Glutamatergic neuron (in vitro differentiated cells): ENCODE results near the gene ABRAXAS1. TPM values are rescaled to one million over a fixed set of nuclear protein-coding genes. Genes with fewer than 3 reads are reported as not detected.

Experiments
- DNase-seq: peaks from one replicate; pipeline ENCODE4 v3.0.0; 2022
- H3K27ac Mint-ChIP-seq: one replicate; pipeline ENCODE4 v1.8.0; 2020; ENCODE audit warnings: mild to moderate bottlenecking, mixed read lengths, inconsistent platforms; ENCODE audit not compliant: unreplicated experiment
- H3K27me3 Mint-ChIP-seq: one replicate; pipeline ENCODE4 v1.8.0; 2020; ENCODE audit warnings: mild to moderate bottlenecking, moderate library complexity, mixed read lengths, inconsistent platforms; ENCODE audit not compliant: unreplicated experiment
- H3K36me3 Mint-ChIP-seq: one replicate; pipeline ENCODE4 v1.8.0; 2020; ENCODE audit warnings: mild to moderate bottlenecking, mixed read lengths, inconsistent platforms; ENCODE audit not compliant: unreplicated experiment
- H3K4me1 Mint-ChIP-seq: one replicate; pipeline ENCODE4 v1.8.0; 2020; ENCODE audit warnings: mild to moderate bottlenecking, low read depth, mixed read lengths, inconsistent platforms; ENCODE audit not compliant: unreplicated experiment
- H3K4me3 Mint-ChIP-seq: one replicate; pipeline ENCODE4 v1.8.0; 2020; ENCODE audit warnings: mild to moderate bottlenecking, mixed read lengths, inconsistent platforms; ENCODE audit not compliant: unreplicated experiment
- H3K9me3 Mint-ChIP-seq: one replicate; pipeline ENCODE4 v1.8.0; 2020; ENCODE audit warnings: mild to moderate bottlenecking, moderate library complexity, mixed read lengths, inconsistent platforms; ENCODE audit not compliant: unreplicated experiment
- long read RNA-seq: library from polyadenylated mRNA; unstranded; transcript quantifications from one replicate; pipeline ENCODE4 v2.0.0, GENCODE V29; 2020; ENCODE audit not compliant: unreplicated experiment
- total RNA-seq: library from RNA; stranded (reverse); fragmentation: NEBNext Ultra II Directional; extraction: Animal tissue kit (Norgen Biotek cat#: 25700); gene quantifications from one replicate; pipeline ENCODE4 v1.2.1, GENCODE V29; 2021; ENCODE audit not compliant: unreplicated experiment
- TF ChIP-seq, protein P1 (sequence below): fragments of 200-600 bp; sonication (generic); IDR thresholded peaks from one replicate; pipeline ENCODE4 v1.5.0; 2021; ENCODE audit not compliant: partially characterized antibody, unreplicated experiment

ABRAXAS1 gene
- total RNA-seq = 16.0 TPM
- long read RNA-seq, full-length matches to known transcripts = 9 of 18 reads
- long read RNA-seq, partial matches to known transcripts = 0 of 18 reads
- long read RNA-seq, other reads (novel, unspliced or antisense) = 9 of 18 reads

DNA sequence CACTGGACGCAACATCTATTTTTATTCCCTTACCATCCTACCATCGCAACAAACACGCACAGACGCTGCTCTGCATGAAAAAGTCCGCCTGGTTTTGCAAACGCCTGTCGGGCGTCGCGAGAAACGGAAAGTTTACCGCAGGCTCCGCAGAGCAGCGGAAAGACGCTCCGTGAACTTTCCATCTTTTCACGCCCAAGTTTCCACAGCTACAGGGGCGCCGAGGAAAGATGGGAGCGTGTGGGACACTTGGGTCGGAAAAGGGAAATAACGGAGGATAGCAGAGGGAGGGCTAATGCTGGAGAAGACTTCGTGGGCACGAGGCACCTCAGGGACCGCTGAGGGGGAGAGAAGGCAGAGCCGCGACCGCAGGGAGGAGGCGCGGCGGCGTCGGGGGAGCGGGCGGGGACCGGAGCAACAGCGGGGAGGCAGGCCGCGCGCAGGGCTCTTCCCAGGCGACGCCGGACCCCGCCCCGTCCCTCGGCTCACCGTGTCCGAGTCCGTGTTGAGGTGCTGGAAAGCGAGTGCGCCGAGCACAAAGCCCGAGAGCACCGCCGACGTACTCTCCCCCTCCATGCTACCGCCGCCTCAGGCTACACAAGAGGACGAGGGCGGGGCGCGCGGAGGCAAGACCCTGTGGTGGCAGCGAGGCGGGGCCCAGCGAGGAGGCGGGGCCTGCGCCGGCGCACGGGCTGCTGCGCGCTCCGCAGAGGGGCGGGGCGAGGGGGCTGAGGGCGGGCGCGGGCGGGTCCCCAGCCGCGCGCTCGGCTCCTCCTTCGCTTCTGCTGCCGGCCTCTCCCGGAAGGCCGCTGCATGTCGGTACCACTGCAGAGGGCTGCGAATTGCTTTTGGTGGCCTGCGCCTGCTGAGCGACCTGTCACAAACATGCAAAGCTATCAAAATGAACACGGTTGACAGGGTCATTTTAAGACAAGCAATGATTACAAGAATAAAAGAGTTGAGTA is at the start of gene ABRAXAS1:
TSS of gene ABRAXAS1 (minus strand) at position 601 of the 962 bp plus-strand sequence. CDS start at position 573, 28 bp downstream.
- DNase-seq = peak; percentile 97
- Mint-ChIP-seq H3K9me3 (peaks cover 3% of the 10 kb centered on the region), H3K4me3 (peak within 1 kb of the TSS; percentile 100), H3K36me3 (no peaks in the 10 kb centered on the region), H3K27ac (peak within 1 kb of the TSS; percentile 92), H3K27me3 (peaks cover 4% of the 10 kb centered on the region), H3K4me1 (no peaks in the 10 kb centered on the region)
- TF ChIP-seq, protein P1, sequence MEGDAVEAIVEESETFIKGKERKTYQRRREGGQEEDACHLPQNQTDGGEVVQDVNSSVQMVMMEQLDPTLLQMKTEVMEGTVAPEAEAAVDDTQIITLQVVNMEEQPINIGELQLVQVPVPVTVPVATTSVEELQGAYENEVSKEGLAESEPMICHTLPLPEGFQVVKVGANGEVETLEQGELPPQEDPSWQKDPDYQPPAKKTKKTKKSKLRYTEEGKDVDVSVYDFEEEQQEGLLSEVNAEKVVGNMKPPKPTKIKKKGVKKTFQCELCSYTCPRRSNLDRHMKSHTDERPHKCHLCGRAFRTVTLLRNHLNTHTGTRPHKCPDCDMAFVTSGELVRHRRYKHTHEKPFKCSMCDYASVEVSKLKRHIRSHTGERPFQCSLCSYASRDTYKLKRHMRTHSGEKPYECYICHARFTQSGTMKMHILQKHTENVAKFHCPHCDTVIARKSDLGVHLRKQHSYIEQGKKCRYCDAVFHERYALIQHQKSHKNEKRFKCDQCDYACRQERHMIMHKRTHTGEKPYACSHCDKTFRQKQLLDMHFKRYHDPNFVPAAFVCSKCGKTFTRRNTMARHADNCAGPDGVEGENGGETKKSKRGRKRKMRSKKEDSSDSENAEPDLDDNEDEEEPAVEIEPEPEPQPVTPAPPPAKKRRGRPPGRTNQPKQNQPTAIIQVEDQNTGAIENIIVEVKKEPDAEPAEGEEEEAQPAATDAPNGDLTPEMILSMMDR = no peak

DNA sequence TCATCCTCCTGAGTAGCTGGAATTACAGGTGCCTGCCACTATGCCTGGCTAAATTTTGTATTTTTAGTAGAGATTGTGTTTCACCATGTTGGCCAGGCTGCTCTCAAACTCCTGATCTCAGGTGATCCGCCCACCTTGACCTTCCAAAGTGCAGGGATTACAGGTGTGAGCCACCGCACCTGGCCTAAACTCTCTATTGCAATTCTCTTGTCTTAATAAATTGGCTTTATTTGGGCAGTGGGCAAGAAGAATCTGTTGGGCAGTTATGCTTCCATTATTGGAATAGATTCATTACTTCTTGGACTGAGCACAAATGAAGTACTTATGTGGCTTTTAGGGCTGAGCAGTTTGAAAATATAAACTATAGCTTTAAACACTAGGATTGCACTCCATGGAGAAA is 42.8 kb upstream of the ABRAXAS1 start:
- no peak for DNase-seq
- Mint-ChIP-seq H3K9me3 (peaks cover 4% of the 10 kb centered on the region), H3K4me1 (no peaks in the 10 kb centered on the region), H3K27me3 (no peaks in the 10 kb centered on the region), H3K4me3 (no peak overlapping the region), H3K36me3 (no peaks in the 10 kb centered on the region), H3K27ac (no peak overlapping the region)
- TF ChIP-seq, protein P1 = no peak

DNA sequence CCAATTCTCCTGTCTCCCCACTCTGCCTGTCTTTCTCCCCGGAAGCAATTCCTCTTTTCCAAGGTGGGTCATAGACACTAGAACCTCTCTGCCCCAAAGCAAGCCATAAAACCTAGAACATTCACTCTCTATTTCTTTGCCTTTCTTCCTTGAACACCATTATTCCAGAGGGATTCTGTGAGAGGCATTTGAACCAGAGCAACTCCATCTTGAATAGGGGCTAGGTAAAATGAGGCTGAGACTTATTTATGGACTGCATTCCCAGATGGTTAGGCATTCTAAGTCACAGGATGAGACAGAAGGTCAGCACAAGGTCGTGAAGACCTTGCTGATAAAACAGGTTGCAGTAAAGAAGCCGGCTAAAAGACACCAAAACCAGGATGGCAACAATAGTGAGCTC is 37.3 kb upstream of the ABRAXAS1 start:
- no peak overlapping the region for H3K27ac Mint-ChIP-seq
- no peaks in the 10 kb centered on the region for H3K36me3 Mint-ChIP-seq
- H3K27me3 Mint-ChIP-seq = no peaks in the 10 kb centered on the region
- no peak overlapping the region for H3K4me3 Mint-ChIP-seq
- TF ChIP-seq, protein P1 = no peak
- H3K4me1 Mint-ChIP-seq = no peaks in the 10 kb centered on the region
- peaks cover 2% of the 10 kb centered on the region for H3K9me3 Mint-ChIP-seq
- no peak for DNase-seq

DNA sequence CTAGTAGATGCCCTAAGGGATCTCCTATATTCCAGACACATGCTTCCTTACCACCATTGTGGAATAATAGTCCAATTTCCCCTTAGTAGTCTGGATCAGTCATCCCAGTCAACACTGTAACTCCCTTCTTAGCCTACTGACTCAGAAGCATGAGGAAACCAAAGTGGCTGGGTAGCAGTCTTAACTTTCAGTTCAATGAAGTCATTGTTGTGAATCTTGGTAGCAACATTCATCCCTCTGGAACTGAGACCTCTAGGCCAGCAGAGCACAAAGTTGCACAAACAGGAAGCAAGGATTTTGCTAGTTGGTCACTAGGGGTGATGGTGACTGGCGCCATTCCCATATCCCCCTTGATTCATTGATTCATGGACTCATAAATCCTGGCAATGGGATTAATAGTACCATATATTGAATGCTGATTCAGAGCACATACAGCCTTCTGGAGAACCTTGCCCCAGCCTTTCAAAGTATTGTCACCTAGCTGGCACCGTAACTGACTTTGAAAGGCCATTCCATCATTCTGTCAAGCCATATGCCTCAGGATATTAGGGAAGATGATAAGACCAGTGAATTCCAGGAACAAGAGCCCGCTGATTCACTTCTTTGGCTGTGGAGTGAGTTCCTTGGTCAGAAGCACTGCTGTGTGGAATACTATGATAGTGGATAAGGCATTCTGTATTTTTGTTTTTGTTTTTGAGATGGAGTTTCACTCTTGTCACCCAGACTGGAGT is 31.3 kb upstream of the ABRAXAS1 start:
- TF ChIP-seq, protein P1 = no peak
- H3K4me1 Mint-ChIP-seq = no peaks in the 10 kb centered on the region
- H3K36me3 Mint-ChIP-seq = no peaks in the 10 kb centered on the region
- no peaks in the 10 kb centered on the region for H3K27me3 Mint-ChIP-seq
- no peak overlapping the region for H3K4me3 Mint-ChIP-seq
- DNase-seq = no peak
- no peak overlapping the region for H3K27ac Mint-ChIP-seq
- no peaks in the 10 kb centered on the region for H3K9me3 Mint-ChIP-seq
